WI38 (cell line): Measurements from ENCODE around the gene PHKG2.

Source experiments
- H3K4me3 ChIP-seq: 2 replicates; pipeline ENCODE4 v1.5.1; 2011; ENCODE audit warnings: low read depth, mild to moderate bottlenecking, control low read depth, low read length
- TF ChIP-seq, protein P1 (sequence below): IDR thresholded peaks from 2 replicates; pipeline ENCODE4 v1.5.1; 2012; ENCODE audit warnings: low read depth, mild to moderate bottlenecking, control low read depth, low read length

PHKG2 gene

DNA sequence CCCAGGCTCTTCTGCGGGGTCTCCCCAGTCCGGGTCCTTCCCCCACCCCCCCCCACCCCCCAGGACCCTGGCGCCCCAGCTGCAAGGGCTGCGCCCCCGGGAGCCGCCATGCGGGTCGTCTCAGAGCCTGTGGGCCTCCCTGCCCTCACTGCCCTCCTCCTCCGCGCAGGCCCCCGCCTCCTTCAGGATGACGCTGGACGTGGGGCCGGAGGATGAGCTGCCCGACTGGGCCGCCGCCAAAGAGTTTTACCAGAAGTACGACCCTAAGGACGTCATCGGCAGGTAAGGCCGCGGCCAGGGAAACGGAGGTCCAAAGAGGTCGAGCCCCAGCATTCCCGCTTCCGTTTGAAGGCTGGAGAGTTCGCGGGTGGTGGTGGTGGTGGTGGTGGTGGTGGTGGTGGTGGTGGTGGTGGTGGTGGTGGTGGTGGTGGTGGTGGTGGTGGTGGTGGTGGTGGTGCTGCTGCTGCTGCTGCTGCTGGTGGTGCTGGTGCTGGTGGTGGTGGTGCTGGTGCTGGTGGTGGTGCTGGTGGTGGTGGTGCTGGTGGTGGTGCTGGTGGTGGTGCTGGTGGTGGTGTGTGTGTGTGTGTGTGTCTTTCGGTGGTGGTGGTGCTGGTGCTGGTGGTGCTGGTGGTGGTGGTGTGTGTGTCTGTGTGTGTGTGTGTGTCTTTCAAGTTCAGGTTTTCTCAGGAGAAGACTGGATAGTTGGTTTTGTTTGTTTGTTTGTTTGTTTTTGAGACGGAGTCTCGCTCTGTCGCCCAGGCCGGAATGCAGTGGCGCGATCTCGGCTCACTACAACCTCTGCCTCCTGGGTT, 615 bp downstream of the PHKG2 start:
- peak overlapping the region; percentile 66 for H3K4me3 ChIP-seq
- TF ChIP-seq, protein P1, sequence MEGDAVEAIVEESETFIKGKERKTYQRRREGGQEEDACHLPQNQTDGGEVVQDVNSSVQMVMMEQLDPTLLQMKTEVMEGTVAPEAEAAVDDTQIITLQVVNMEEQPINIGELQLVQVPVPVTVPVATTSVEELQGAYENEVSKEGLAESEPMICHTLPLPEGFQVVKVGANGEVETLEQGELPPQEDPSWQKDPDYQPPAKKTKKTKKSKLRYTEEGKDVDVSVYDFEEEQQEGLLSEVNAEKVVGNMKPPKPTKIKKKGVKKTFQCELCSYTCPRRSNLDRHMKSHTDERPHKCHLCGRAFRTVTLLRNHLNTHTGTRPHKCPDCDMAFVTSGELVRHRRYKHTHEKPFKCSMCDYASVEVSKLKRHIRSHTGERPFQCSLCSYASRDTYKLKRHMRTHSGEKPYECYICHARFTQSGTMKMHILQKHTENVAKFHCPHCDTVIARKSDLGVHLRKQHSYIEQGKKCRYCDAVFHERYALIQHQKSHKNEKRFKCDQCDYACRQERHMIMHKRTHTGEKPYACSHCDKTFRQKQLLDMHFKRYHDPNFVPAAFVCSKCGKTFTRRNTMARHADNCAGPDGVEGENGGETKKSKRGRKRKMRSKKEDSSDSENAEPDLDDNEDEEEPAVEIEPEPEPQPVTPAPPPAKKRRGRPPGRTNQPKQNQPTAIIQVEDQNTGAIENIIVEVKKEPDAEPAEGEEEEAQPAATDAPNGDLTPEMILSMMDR = no peak

- no peak overlapping the region for H3K4me3 ChIP-seq
- TF ChIP-seq, protein P1 = no peak
Observed at GRCh38 chr16:30750201-30750600, 2.0 kb downstream of the PHKG2 start.

DNA sequence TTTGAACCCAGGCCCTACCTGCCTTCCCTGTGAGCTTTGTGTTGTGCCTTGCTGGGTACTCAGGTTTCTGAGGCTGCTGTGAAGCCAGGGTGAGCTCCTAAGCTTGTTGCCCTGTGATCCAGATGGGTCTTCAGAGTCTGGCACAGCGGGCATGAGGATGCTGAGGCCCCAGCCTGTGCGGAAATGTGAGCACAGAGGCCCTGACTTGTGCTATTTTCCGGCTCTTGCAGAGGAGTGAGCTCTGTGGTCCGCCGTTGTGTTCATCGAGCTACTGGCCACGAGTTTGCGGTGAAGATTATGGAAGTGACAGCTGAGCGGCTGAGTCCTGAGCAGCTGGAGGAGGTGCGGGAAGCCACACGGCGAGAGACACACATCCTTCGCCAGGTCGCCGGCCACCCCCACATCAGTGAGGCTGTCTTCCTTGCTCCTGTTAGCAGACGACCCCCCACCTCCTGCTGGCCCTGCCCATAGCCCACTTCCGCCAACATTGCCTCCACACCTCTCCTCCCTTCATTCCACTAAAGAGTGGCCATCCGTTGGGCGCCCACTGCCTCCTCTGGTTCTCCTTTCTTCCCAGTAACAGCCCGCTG, 2.7 kb downstream of the PHKG2 start:
- H3K4me3 ChIP-seq = no peak overlapping the region
- TF ChIP-seq, protein P1 = no peak

DNA sequence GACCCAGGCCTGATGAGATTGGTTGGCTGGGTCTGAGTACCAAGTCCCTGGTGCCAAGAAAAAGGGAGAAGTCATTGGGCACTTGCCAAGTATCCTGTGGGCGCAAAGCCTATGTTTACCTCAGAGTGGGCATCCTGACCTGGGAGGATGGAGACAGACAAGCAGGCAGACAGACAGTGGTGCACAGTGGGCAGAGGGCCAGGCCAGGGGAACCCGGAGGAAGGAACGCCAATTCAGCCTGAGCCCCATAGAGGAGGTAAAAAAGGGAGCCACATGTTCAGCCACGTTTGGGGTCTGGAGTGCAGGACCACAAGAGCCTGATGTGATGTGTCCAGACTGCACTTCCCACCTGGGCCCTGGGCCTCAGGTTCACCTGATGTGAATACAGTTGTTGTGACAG, 5.4 kb downstream of the PHKG2 start:
- TF ChIP-seq, protein P1 = no peak
- no peak overlapping the region for H3K4me3 ChIP-seq

DNA sequence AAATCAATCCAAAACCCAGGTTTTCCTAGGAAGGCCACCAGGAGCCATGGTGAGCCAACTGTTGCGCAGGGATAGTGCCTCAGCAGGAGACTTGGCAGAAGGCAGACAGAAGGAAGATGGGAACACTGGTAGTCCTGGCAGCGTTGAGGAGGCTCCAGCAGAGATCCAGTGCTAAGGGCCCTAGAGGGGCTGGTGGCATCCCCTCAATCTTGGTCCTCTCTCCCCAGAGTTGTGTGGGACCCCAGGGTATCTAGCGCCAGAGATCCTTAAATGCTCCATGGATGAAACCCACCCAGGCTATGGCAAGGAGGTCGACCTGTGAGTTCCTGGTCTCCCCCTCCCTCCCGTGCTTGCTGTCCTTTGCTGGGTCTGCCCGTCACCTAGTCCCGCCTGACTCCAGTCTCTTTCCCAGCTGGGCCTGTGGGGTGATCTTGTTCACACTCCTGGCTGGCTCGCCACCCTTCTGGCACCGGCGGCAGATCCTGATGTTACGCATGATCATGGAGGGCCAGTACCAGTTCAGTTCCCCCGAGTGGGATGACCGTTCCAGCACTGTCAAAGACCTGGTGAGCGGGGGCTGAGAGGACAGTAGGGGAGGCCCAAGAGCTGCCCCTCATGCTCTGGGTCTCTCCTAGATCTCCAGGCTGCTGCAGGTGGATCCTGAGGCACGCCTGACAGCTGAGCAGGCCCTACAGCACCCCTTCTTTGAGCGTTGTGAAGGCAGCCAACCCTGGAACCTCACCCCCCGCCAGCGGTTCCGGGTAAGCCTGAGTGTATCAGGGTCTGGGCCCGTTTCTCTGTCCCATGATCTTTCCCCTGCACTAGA, 7.9 kb downstream of the PHKG2 start:
- TF ChIP-seq, protein P1 = no peak
- H3K4me3 ChIP-seq = no peak overlapping the region

- TF ChIP-seq, protein P1 = no peak
- no peak overlapping the region for H3K4me3 ChIP-seq
Observed at GRCh38 chr16:30756781-30757100, 8.5 kb downstream of the PHKG2 start.

DNA sequence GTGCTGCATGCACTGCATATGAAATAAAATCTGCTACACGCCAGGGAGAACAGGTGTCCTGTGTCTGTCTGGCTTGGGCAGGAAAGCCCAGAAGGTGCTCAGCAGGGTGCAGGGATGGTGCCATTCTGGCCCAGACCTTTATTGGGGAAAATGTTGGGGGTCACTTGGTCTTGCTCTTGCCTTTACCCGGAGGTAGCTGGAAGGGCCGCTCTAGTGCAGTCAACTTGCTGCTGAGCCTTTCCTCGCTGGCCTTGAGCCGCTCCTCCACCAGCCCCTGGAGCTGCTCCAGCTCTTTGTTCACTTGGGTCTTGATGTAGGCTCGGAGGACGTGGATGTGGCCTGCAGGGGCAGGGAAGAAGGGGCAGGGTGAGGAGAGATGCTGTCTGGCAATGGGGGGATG, 9.1 kb downstream of the PHKG2 start:
- TF ChIP-seq, protein P1 = no peak

More for the DNA sequence above, 9.1 kb downstream of the PHKG2 start:
- H3K4me3 ChIP-seq = no peak overlapping the region
